ENCODE results near the gene MYO7A.

Gene MYO7A

DNA sequence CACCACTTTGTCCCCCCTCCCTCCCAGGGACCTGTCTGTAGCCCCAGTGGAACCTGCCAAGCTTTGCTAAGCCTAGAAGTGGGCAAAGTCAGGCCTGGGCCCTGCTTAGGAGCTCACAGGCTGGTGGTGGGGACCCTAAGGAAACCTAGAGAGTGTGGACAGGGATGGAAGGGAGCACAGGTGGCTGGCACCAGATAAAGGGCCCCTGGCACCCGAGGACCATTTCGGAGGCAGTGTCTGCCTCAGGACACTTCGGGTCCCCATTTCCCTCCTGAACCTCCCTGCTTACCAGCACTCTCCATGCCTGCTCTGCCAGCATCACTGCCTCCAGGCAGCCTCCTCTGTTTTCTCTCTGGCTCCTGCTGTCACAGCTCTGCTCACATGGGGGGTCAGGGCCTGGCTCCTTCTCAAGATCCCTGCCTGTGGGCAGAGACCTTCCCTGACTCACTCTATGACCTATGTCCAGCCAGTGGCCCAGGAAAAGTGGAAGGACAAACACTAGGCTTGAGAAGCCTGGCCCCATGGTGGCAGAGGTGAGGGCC is 39.0 kb upstream of the MYO7A start:
- no peak overlapping the region for H3K4me3 ChIP-seq (ENCODE audit: low read depth, low read length)
- in situ Hi-C loops (cut with HindIII; ENCODE audit: low sequenced_read_pairs) = no loop called here
- TF ChIP-seq, protein P1, sequence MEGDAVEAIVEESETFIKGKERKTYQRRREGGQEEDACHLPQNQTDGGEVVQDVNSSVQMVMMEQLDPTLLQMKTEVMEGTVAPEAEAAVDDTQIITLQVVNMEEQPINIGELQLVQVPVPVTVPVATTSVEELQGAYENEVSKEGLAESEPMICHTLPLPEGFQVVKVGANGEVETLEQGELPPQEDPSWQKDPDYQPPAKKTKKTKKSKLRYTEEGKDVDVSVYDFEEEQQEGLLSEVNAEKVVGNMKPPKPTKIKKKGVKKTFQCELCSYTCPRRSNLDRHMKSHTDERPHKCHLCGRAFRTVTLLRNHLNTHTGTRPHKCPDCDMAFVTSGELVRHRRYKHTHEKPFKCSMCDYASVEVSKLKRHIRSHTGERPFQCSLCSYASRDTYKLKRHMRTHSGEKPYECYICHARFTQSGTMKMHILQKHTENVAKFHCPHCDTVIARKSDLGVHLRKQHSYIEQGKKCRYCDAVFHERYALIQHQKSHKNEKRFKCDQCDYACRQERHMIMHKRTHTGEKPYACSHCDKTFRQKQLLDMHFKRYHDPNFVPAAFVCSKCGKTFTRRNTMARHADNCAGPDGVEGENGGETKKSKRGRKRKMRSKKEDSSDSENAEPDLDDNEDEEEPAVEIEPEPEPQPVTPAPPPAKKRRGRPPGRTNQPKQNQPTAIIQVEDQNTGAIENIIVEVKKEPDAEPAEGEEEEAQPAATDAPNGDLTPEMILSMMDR (IDR thresholded peaks at IDR 0.05; ENCODE audit: low read depth, low read length) = no peak
- no peak for DNase-seq (ENCODE audit: low read depth, low spot score)

DNA sequence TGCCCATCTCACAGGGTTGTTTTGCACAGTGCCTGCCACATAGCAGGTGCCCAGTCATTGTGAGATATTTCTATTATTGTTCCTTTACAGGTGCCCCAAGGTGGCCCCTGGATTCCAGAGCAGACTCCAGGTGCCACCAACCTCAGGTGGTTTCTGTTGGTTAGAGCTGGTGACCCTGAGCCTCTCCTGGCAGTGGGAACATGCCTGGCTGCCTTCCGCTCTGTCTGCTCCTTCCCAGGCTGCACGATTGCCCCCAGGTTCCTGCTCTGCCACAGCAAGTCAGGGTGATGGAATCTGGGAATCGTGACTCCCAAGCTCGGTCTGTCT is 38.0 kb upstream of the MYO7A start:
- in situ Hi-C loops (cut with HindIII; ENCODE audit: low sequenced_read_pairs) = no loop called here
- no peak overlapping the region for H3K4me3 ChIP-seq (ENCODE audit: low read depth, low read length)
- DNase-seq (ENCODE audit: low read depth, low spot score) = no peak
- TF ChIP-seq, protein P1 (IDR thresholded peaks at IDR 0.05; ENCODE audit: low read depth, low read length) = no peak

DNA sequence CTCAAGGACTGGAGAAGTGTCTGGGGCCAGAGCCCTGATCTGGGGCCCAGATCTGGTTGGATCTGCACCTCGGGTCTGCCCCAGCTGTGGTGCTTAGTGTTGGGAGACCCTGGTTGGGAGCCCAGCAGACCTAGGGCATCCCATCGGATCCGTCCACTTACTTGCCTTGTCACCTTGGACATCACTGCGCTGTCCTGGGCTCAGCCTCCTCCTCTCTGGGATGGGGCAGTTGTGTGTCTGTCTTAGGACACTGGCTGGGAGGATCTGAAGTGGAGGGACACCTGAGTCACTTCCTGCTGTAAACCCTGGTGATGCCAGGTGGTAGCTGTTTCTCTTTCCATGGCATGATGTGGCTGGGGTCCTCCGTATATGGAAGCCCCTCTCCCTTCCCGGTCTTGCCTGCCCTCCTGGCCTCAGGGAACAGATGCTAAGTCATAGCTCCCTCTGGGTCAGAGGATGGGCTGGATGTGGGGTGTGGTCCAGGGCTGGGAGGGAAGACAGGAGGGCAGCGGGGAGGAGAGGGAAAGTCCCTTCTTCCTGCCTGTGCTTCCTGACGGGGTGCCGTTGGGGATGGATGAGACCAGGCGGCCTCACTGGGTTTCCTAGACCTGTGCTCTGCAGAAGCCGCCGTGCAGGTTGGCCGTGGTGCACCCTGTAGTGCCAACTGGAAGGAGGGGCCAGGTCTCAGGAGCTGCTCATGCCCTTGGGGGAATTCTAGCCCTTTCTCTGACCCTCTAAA is 37.5 kb upstream of the MYO7A start:
- no peak for DNase-seq (ENCODE audit: low read depth, low spot score)
- in situ Hi-C loops (cut with HindIII; ENCODE audit: low sequenced_read_pairs) = no loop called here
- no peak overlapping the region for H3K4me3 ChIP-seq (ENCODE audit: low read depth, low read length)
- TF ChIP-seq, protein P1 (IDR thresholded peaks at IDR 0.05; ENCODE audit: low read depth, low read length) = no peak

DNA sequence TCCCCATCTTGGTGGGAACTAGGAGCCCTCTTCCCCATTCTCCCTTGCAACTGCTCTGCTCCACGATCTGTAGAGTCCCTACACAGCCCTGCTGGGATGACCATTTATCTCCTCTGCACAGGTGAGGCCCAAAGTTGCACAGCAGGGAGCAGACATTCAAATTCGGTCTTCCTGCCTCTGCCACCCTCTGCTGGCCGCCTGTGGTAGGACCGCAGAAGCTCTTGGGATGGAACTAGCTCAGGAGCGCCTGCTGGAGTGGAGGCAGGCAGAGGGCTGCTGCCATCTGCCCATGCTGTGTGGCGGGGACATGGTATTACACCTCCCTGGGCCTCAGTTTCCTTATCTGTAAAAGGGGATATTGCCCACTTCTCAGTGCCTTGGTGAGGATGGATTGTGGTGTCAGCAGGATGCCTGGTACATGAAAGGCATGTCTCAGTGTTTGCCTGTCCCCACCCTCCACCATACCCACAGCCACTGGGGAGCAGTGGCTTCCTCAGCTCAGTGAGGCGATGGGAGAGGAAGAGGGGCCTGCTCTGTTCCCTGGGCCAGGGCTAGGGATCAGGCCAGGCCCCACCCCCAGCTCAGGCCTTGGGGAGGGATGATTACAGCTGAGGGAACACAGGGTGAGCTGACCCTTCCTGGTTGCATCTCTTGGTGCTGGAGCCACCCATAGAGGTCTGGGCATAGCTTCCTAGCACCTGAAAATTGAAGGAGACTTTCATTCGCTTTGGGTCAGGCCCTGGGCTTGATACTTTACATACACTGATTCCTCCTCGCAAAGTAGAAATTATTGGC is 36.7 kb upstream of the MYO7A start:
- H3K4me3 ChIP-seq (ENCODE audit: low read depth, low read length) = no peak overlapping the region
- TF ChIP-seq, protein P1 (IDR thresholded peaks at IDR 0.05; ENCODE audit: low read depth, low read length) = peak; percentile 96
- DNase-seq (ENCODE audit: low read depth, low spot score) = peak; percentile 67
- in situ Hi-C loops (cut with HindIII; ENCODE audit: low sequenced_read_pairs) = no loop called here

DNA sequence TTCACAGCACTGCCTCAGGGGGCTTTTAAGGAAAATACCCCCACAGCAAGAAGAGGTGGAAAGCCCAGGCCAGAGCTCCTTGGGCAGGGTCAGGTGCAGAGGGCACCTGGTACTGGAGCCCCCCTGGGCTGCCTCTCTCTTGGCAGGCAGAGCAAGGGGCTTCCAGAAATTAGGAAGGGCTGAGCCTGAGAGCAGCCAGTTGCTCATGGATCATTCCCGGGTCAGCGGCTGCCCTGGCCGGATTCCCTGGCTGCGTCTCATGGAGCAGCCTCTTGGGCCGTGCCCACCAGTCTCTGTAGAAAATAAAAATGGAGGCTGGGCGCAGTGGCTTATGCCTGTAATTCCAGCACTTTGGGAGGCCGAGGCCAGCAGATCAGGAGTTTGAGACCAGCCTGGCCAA is 35.7 kb upstream of the MYO7A start:
- in situ Hi-C loops (cut with HindIII; ENCODE audit: low sequenced_read_pairs) = no loop called here
- TF ChIP-seq, protein P1 (IDR thresholded peaks at IDR 0.05; ENCODE audit: low read depth, low read length) = no peak
- no peak for DNase-seq (ENCODE audit: low read depth, low spot score)
- H3K4me3 ChIP-seq (ENCODE audit: low read depth, low read length) = no peak overlapping the region

DNA sequence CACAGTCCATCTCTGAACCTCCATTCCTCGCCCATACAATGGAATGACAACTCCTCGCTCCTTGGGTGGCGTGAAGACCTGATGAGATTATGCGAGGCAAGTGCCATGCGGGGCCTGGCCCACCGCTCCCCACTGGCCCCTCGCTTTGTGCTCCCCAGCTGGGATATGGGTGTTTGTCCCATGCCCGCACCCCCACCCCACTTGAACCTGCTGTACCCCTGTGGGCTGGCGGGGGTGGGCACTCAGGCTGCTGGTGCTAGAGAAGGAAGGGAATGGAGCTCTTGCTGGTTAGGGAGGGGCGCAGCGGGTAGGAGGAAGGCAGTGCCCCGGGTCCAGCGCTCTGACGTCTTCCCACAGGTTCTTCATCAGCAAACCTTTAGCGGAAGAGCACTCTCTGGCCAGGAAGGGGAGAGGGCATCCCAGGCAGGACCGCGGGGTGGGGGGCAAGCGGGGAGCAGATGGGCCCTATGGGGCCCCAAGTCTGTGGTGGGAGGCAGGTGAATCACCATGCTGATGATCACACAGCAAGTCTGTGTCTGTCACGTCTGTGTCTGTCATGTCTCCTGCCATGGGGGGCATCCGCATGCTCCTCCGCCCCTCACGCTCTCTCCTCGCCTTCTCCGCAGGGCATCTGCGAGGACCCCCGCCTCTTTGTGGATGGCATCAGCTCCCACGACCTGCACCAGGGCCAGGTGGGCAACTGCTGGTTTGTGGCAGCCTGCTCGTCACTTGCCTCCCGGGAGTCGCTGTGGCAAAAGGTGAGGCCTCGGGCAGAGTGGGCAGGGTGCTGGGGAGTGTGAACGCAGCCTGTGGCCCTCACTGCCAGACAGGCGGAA is 34.8 kb upstream of the MYO7A start:
- in situ Hi-C loops (cut with HindIII; ENCODE audit: low sequenced_read_pairs) = no loop called here
- TF ChIP-seq, protein P1 (IDR thresholded peaks at IDR 0.05; ENCODE audit: low read depth, low read length) = no peak
- DNase-seq (ENCODE audit: low read depth, low spot score) = no peak
- H3K4me3 ChIP-seq (ENCODE audit: low read depth, low read length) = no peak overlapping the region
